HG02763 (cell line): Measurements from ENCODE around the gene XRCC3.
"Not testable (repeated sequence)": the region's sequence is repeated elsewhere in the genome, so short reads cannot be mapped to it uniquely, and the experiment has no call there.

Source experiments
- ATAC-seq: cut with Tn5 transposase; IDR thresholded peaks from one replicate; pipeline ENCODE4 v1.9.1; 2021; ENCODE audit warnings: mild to moderate bottlenecking, moderate library complexity; ENCODE audit not compliant: unreplicated experiment

The XRCC3 gene

DNA sequence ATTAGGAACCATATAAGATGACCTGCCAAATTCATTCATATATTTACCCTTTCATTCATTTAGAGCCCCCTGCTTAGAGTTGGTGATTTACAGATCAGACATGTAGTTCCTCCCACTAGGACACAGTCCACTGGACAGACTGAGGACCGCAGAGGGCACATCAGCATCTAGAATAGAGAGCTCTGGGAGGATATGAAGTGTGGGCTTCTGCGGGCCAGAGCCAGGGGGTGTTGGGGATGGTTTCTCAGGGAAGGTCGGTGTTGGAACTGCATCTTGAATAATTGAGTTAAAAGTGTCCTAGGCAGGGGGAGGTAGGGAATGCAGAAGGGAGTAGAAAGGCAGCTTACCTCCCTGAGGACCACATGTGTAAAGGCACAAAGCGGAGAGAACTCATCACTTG, 43.3 kb downstream of the XRCC3 start:
- no peak for ATAC-seq

DNA sequence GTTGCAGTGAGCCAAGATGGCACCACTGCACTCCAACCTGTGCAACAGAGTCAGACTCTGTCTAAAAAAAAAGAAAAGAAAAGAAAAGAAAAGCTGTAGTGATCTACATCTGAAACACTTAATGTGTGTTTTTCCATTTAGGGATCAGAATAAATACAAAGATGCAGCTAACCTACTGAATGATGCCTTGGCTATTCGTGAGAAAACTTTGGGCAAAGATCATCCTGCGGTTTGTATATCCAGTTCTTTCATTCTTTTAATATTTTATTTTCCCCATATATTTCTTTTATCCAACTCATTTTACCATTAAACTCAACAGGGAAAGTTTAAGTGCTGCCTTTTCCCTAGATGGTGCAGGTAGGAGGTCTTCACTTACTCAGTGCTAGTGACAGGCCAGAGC, 45.9 kb downstream of the XRCC3 start:
- ATAC-seq: no peak

DNA sequence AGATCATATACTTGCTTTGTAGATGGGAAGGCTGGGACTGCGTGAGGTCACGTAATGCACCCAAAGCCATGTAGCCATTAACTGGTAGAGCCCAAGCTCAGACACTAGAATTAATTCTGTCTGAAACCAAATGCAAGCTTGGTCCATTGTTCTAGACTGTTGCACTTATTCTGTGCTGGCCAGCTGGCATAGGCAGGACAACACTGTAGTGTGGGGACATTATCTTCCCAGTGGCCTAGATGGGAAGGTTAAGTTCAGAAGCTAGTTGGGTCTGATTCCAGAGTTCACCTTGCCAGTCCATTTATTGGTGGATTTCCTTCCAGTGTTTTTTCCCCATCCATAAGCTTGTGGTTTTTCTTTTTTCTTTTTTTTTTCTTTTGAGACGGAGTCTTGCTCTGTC, 47.1 kb downstream of the XRCC3 start:
- ATAC-seq: no peak

DNA sequence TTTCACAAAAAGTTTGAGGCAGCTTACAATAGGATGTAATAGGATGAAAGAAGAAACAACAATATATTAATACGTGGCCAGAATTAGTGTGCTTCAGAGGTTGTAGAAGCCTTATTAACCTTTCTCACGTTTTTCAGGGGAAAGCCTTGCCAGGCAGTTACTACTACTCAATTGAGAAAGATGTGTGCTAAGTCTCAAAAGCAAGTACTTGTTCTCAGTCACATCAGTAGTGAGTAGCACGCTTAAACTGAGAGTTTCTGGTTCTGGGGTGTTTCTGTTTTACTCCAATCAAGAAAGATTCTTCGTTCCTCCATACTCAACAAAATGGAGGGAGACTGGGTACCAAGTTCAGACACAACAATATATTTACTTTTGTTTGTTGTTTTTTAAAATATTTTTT, 47.6 kb downstream of the XRCC3 start:
- no peak for ATAC-seq

DNA sequence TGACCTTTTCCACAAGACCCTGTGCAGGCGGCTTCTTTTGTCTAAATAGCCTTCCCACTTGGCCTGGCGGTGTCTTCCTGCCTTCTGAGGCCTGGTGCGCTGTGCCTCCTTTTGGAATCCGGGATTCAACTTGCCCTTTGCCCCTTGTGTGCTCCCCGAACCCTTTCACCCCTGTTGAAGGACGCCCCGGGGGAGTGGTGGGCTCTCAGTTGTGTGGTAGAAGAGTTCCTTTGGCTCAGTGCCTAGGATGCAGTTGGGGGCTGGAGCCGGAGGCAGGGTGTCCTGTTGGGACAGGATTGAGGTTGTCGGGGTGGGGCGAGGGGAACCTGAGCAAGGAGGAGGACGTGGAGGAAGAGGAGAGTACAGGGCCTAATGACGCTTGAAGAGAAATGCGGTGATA, 51.7 kb downstream of the XRCC3 start:
- ATAC-seq: no peak

DNA sequence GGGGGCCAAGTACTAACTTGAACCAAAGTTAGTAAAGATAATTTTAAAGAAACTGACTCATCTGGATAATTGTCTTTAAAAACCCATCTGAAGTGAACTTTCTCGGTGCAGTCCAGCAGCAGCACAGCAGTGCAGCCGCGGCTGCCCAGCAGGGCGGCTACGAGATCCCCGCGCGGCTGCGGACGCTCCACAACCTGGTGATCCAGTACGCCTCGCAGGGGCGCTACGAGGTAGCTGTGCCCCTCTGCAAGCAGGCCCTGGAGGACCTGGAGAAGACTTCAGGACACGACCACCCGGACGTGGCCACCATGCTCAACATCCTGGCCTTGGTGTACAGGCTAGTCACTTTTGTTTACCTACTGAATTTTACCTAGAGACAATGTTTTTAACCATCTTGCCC, 52.7 kb downstream of the XRCC3 start:
- no peak for ATAC-seq

DNA sequence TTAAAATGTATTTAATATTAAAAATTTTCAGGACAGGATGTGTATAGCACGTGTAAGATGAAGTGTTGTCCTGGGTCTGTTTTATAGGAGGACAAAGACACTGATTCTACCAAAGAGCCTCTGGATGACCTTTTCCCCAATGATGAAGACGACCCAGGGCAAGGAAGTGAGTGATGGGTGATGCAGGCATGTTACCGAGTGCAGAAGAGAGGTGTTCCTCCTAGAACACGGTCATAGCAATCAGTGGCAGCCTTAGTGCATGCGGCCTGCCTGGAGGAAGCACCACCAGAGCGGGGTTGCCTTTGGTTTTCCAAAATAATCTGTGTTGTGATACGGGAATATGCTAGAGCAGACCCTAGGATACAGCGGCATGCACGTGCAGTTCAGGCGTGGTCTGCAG, 53.2 kb downstream of the XRCC3 start:
- ATAC-seq: no peak

DNA sequence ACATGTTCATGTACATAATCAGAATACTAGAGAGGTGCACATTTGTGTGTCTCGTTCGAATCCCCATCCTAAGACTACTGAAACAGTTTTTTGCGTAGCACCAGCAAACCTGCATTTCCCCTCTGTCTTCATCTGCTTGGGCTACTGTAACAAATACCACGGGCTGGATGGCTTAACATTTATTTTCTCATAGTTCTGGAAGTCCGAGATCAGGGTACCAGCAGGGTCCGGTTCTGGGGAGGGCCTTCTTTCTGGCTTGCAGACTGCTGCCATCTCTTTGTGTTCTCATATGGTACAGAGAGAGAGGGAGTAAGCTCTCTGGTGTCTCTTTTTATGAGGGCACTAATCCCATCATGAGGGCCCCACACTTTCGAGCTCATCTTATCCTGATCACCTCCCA, 55.6 kb downstream of the XRCC3 start:
- no peak for ATAC-seq

DNA sequence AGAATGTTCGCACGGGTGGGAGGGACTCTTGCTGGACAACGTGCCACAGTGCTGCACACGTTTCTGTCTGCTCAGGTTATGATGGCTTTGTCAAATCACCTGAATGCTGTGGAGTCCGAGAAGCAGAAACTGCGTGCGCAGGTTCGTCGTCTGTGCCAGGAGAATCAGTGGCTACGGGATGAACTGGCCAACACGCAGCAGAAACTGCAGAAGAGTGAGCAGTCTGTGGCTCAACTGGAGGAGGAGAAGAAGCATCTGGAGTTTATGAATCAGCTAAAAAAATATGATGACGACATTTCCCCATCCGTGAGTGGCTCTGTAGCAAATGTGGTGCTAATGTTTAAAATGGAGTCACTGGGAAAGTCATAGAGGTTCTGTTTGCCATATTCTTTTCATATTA, 57.8 kb downstream of the XRCC3 start:
- ATAC-seq: no peak

DNA sequence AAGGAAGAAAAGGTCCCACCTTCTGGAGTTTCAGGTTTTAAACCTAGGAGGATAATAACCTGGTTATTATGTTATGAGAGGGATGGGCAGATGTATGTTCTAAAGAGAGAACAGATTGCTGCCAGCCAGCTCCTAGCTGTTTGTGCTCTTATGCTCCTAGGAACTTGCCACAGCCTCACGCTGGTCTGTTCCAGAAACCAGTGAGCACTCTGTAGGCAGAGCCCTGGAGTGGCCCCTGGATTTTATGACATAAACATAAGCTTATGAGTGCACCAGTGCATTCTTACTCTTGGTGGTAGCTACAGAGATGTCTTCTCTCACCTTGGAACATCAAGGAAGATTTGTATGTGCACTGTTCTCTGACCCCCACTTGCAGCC, 58.5 kb downstream of the XRCC3 start:
- no peak for ATAC-seq

DNA sequence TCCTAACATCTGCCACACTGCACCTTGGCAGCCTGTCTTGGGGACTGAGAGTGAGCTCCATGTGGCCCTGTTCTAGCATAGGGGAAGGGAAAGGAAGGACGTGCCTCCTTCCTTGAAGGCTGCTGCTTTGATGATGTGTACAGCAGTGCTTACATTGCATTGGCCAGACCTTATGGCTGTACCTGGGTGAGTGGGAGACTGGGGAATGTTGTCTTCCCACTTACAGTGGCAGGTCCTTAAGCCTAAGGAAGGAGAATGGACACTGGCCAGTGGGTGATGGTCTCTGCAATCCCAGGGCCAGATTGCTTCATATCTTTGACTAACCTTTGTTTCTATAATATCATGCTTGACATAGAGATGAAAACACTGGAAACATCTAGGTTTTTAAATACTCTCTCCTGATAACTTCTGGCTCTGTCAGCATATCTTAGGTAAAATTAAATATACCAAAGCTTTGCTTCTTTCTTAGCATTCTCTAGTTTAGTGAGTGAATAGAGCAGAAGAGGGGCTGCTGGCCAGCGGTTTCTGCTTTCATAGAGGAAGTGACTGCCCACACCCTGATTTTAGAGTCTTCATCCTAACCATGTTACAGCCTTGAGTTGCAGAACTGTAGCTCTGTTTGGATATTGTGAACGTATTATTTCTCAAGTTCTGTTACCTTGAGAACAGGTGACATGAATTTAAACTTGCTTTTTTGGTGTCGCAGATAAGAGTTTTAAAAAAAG, 59.1 kb downstream of the XRCC3 start:
- ATAC-seq: no peak

DNA sequence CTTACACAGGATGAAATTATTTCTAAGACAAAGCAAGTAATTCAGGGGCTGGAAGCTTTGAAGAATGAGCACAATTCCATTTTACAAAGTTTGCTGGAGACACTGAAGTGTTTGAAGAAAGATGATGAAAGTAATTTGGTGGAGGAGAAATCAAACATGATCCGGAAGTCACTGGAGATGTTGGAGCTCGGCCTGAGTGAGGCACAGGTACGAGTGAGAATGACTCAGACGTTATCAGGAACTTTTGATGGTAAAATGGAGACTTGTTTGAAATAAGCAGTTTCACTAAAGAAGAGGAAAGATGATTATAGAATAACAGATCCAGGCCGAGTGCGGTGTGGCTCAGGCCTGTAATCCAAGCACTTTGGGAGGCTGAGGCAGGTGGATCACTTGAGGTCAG, 60.6 kb downstream of the XRCC3 start:
- no peak for ATAC-seq

DNA sequence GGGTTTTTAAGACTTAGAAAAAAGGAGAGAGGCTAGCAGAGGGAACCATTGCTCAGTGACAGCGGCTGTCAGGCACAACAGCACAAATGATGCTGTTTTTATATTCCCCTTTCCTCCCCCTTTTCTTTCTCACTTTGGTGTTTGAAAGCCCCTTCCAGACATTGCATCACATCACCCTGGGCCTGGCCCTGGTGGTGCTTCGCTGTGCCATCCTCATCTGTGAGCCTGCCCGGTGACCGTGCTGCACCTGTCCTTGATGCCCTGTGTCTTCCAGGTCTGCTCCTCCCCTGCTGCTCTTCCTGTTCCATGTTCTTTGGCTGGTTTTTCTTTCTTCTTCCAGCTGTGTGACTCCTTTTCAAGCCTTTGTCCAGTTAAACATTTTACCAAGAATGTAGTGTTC, 61.4 kb downstream of the XRCC3 start:
- no peak for ATAC-seq

DNA sequence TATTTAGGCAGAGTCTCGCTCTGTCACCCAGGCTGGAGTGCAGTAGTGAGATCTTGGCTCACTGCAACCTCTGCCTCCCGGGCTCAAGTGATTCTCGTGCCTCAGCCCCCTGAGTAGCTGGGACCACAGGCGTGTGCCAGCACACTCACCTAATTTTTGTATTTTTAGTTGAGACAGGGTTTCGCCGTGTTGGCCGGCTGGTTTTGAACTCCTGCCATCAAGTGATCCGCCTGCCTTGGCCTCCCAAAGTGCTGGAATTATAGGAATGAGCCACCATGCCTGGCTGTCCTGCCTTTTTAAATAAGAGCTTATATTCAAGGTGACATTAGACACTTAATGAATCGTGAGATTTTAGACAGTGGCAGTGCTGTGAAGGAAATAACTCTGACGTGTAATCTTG, 61.9 kb downstream of the XRCC3 start:
- ATAC-seq: not testable (repeated sequence)

DNA sequence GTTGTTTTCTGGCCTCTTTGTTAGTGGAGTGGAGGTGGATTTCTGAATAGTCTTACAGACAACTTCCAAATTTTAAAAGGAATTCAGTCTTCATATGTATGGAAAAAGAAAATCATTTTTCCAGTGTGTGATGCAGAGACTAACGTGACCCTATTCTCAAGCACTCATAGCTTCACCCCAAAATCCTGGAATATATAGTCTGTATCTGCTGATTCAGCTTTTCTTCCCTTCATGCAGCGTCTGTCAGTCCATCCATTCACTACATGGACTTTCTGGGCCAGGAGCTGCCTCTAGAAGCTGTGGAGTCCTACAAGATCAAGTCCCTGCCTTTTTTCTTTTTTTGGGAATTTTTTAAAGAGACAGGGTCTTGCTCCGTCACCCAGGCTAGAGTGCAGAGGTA, 62.4 kb downstream of the XRCC3 start:
- ATAC-seq: no peak

DNA sequence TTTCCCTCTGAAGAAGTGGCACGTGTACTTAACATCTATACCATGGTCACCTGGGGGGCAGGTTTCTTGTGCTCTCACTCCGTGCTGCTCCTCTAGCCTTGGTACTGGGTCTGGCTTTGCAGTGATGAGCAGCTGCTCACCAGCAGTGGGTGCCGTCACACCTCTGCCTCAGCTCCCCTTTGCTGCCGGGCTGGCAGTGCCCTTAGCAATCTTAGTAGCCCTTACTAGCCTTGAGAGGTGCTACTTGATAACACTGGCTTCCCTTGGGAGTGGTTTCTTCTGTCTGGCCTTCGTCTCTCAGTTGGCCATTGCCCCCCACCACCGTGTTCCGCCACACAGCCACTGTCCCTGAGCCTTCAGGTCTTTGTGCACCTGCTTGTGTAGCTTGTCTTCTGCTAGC, 63.7 kb downstream of the XRCC3 start:
- ATAC-seq: no peak

DNA sequence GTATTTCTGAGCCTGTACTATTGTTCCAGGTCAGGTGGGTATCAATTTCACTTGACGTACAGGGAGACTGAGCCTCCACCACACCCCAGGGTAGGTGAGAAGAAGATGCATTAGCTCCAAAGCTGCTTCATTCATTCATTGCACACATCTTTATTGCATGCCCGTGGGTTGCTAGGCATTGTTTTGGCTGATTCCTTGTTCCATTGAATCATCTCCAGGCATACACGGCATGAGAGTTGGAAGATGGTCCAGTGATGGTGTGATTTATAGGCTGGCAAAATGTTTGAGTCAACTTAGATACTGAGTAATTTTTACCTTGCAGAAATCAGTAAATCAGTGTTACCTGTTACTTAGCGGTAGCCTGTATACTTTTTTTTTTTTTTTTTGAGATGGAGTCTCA, 65.0 kb downstream of the XRCC3 start:
- ATAC-seq: no peak

DNA sequence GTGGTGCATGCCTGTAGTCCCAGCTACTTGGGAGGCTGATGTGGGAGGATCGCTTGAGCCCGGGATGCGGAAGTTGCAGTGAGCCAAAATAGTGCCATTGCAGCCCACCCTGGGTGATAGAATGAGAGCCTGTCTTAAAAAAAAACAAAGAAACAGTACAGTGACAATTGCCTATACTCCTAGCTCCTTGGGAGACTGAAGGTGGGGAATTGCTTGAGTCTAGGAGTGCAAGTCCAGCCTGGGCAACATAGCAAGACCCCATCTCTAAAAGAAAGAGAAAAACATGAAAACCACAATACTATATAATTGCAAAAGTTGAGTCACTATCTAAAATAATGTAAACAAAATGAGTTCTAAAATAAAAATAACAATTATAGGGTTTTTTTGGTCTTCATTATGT, 66.2 kb downstream of the XRCC3 start:
- no peak for ATAC-seq
